COR-L47 (cell line): ENCODE data around the gene PLN.
A peak's percentile ranks its signal among the peaks of the same experiment; 100 is the strongest.

Experiments used
- DNase-seq: peaks from one replicate; lab custom pipeline; 2025; lab: John Stamatoyannopoulos, UW

The PLN gene

DNA sequence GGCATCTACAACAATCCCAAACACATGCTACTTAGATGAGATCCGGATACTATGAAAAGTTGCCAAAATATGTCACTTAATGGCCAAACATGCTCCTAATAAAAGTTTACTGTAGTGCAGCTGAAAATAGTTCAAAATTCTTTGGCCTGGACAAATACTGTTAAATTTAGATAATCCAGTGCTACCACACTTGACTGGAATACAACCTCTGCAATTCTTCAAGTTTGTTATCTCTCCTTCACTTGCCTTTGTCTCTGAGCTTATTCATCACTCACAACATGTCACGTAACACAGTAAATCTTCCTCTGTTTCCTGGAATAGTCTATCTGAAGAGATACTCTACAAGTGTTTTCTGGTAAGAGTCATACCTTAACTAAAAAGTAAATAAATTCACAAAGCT, 10.5 kb upstream of the PLN start:
- no peak for DNase-seq

DNA sequence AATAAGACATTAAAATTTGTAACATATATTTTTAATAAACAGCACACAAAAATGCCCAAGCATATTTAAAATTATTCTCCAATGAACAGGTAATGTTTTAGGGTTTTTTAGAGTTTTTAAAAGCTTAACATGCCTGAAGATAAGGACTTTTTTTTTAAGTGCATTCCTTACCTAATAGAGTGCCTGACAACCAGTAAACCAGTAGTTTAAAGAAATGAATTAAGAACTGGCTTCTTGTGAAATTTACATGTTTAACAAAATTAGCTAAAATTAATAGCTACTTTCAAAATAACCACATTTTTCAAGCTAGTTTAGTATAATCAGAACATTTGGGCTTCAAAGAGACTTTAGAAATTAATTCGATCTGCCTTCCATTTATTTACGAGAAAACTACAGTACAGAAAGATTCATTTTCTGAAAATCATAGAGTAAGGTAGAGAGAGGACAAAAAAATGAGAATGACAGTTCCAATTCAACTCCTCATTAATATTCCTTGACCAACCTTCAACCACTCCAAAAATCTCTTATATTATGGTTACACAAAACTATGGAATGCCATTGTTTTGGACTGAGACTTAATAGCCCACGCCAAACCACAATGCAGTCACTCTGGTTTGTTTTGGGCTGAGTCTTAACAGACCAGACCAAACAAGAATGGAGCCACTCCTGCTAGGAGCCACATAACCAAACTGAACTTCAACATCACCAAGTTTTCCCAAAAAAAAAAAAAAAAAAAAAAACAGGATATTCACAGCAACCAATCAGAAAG, 5.7 kb upstream of the PLN start:
- DNase-seq: no peak

DNA sequence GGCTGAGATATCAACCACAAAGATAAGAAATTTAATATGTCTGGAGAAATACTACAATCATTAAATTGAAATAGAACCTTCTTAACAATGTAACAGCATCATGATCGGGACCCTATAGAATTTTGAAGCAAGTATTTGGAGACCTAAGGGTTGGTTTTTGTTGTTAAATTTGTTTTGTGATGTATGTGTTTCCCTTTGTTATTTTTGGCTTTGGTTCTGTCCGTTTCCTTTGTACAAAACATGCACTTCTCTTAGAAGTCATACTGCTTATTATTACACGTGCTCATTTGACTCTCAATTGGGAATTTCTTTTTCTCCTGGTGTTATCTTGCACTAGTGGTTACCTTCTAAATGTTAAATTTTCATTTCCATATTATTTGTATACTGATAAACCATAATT, 4.0 kb upstream of the PLN start:
- DNase-seq: no peak

DNA sequence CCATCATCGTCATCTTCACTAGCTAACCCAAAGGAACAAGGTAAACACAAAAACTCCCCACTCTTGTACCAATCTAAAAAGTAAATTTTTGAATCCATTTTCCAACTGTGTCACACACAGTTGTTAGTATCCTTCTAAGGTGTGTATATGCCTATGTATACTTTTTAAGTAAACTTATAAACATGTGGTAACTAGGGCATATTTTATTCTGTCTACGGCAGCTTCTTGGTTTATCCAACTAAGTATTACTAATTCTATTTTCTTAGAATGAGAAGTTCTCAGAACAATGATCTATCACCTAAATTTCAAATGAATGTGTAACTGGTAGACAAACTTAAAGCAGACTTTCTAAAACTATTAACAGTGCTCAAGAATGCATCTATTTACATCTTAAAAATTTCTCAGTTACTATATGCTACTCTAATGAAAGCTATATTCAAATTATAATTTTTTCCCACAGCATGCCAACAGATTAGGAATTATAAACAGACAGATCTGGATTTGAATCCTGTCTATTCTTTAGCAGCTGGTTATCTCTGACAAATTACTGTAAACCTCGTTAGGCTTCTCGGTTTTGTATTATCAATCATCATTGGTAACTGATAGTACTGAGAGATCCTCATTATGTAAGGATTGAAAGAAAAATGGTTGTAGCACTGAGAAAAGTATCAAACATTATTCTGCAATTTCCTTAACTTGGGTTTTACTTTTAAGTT, 1.8 kb upstream of the PLN start:
- DNase-seq: no peak

DNA sequence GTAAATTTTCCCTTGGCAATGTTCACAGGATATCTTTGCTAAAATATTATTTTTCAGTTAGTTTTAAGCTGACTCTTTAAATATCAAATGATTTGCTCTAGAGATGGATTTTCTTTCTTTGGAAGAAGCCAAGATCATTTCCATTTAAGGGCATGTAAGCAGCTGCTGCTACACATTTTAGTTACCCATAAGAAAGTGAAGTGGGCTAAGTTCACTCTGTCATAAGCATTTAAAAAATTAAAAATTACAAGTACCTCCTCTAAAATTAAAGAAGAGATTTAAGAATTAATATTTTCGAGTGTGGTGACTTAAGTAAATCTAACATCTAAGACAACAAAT, 1.2 kb upstream of the PLN start:
- DNase-seq: no peak

DNA sequence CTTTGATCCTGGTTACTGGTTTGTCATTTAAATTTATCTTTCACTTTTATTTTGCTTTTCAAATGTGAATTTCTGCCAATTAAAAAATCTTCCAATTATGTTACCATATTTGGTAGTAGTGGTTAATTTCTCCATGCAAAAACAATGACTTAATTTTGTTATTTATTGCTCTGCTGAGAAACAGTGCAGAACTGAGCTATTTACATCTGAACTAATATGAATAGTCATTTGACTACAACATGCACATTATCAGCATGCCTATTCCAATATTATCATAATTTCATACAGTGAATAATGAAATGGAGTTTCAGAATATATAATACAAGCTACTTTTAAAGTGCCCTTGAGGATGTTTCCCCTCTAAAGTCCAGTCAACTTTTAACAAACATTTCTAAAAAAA, 517 bp downstream of the PLN start:
- no peak for DNase-seq

DNA sequence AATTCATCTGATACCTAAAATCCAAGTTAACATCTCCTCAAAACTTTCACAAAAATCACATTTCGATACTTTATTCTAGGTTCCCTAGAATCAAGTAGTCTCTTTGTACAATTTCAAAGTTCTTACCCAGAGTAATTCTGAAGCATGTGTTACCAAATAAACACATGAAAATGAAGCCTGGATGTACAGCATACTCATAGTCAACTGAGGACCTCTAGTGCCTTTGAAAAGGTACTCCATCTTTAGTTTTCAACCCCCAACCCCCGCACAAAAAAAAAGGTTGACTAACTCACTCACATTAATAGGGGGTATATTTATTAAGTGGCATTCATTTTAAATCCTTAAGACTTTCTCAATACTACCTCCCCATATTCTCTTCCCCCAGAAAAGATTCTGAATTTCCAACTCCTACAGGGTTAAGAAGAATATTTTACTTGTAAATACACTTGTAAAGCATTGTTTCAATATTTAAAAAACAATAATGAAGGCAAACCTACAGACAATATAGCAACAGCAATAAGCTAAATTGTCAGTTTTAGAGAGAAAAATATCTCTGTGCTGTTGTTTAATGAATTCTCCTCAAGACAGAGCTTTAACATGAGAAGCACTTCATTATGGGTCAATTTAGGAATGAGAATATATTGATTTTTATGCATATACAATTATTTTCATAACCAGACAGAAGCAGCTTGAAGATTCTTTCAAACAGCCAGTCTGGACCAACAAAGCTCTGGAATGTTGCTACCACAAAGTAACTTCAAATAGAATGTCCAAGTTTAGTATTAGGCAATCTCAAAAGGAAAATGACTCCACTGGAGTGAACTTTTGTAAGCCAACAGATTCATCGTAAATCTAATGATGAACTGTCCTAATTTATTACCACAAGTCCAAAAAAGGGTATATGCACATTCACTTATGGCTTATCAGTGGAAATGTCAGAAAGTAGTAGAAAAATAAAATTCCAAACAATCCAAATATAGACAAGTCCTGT, 3.3 kb downstream of the PLN start:
- peak; percentile 41 for DNase-seq

DNA sequence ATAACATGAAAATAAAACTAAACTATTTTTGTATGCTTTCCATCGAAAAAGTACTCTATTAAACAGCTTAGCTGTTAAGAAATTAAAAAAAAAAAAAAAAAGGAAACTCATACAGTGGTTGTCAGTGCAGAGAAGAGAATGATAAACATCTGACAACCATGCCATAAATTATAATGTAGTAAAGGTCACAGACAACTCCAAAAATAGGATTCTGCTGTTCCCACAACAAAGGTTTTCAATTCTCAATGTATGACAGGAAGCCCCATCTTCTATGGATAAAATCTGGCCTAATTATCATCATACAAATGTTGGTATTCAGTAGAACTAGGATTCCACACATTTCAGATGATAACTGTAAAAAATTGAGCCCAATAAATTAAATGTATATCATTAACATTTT, 5.0 kb downstream of the PLN start:
- no peak for DNase-seq

DNA sequence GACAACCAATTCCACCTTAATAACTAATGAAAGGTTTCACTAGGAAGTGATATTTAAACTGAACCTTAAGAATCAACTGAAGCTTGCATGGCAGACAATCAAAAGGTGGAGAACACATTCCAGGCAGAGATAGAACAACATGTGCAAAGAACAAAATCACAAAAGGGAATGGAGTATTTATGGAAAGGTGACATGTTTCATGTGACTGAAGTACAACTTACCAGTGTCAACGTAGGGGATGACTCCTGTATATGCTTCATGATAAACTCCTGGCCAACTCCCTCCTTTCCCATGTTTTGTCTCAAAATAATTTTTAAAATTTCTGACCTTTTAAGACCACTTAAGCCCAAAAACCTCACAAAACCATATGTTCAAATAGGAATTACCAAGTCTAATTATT, 6.6 kb downstream of the PLN start:
- no peak for DNase-seq

DNA sequence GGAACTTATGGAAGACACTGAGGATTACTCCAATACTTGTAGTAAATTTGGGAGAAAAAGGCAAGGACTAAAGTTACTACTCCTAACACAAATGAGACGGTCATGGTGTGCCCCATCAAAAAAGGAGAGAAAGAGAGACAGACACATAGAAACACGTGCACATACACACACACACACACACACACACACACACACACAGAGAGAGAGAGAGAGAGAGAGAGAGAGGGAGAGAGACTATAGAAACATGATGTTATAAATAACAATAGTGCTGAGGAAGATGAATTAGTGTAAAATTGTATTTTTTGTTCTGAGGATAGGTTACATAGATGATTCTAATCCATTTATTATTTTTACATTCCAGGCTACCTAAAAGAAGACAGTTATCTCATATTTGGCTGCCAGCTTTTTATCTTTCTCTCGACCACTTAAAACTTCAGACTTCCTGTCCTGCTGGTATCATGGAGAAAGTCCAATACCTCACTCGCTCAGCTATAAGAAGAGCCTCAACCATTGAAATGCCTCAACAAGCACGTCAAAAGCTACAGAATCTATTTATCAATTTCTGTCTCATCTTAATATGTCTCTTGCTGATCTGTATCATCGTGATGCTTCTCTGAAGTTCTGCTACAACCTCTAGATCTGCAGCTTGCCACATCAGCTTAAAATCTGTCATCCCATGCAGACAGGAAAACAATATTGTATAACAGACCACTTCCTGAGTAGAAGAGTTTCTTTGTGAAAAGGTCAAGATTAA, 10.5 kb downstream of the PLN start:
- DNase-seq: no peak

DNA sequence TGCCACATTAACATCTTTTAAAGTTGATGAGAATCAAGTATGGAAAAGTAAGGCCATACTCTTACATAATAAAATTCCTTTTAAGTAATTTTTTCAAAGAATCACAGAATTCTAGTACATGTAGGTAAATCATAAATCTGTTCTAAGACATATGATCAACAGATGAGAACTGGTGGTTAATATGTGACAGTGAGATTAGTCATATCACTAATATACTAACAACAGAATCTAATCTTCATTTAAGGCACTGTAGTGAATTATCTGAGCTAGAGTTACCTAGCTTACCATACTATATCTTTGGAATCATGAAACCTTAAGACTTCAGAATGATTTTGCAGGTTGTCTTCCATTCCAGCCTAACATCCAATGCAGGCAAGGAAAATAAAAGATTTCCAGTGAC, 11.6 kb downstream of the PLN start:
- DNase-seq: no peak

DNA sequence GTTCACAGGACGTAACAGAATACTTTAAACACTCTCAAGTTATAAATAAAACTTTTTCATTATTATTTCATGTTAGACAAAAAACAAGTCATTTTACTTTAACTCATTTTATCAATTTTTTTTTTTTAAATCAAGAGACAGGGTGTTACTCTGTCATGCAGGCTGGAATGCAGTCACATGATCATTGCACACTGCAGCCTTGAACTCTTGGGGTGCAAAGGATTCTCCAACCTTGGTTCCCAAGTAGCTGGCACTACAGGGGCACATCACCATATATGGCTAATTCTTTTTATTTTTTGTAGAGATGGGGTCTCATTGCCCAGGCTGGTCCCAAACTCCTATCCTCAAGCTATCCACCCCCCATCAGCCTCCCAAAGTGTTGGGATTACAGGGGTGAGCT, 14.2 kb downstream of the PLN start:
- DNase-seq: no peak

DNA sequence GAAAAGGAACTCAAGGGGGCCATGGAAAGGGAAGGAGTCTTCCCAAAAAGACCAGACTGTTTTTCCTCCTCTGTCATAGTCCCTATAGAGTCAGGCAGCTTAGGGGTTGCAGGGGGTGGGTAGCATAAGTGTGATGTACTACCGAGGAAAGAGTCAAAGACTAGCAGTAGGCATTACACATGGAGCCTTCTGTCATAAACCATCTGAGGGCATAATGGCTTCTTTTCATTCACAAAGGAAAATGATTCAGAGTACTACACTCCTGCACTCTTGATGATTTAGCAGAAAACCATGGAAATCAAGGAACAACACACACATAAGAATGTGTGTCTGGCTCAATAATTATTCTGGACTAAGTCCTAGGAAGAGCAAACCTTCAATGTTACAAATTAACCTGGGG, 14.9 kb downstream of the PLN start:
- DNase-seq: no peak

DNA sequence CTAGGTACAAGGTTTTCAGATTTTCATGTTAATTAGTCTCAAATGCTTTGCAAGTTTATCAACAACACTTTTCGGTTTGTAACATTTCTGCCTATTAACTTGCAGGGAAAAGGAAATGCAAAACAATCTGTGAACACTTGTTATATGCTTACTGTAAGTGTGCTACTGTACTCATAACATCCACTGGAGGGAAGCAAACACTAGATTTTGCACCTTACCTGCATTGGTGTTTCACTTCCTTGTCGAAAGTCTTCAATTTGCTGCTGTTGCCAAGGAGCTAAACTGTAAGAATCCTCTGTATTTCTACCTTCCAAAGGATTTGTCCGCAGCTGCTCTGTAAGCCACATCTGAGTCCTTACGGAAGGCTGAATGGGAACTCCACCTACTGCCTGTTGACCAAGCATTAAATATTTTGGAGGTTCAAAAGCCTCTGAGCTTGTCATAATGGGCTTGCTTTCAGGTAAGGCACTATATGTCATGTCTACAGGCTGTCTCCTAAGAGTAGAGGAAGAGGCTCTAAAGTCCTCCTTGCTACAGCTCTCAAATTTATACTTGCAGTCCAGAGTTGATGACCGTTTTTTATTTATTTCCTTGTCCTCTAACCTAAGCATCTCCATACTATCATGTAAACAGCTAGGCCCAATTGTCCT, 17.3 kb downstream of the PLN start:
- no peak for DNase-seq

DNA sequence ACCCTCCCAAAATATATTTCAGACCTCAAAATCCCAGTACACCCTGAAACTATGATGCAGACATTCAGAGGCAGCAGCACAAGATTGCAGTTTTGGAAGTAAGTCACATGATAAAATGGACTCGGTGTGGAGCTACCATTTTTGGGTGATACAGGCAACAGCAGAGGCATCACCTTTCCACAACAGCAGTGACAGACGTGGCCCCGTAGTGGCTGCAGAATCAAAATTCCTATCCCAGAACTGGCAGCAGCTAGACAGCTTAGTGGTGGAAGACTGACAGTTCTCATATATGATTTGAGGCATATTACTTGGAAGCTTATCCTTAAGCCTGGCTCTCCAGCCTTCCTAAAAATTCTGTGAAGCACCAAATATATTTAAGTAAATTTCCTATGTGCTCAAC, 19.9 kb downstream of the PLN start:
- no peak for DNase-seq

DNA sequence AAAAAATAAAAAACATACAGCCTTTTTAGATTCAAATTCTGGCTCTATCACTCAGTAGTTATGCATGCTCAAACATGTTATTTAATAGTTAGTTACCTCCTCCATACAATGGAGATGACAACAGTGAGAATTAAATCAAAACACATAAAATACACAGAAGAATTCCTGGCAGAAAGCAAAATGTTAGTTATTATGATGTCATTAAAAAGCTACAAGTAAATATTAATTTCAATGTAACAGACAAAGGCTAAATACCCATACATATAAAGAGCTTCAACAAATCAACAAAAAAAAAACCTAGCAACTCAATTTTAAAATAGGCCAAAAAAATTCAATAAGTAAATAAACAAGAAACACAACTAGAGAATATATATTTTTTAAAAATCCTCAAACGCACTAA, 21.4 kb downstream of the PLN start:
- no peak for DNase-seq

DNA sequence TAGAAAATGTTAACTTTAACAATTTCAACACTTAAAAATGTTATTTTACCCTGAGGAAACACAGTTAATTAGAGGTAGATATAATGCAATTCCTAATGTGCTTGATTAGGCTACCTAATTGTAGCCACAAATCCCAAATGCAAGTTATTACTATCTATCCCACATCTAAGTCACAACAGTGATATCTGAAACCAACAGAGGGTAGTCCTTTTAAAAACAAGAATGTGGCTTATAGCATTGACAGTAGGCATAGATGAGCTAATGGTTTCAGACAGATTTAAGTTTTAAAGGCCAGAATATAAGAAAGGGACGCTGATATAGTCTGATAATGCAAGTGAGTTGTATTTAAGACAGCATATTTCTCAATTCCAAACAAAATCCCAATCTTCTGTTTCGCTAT, 23.0 kb downstream of the PLN start:
- DNase-seq: no peak

DNA sequence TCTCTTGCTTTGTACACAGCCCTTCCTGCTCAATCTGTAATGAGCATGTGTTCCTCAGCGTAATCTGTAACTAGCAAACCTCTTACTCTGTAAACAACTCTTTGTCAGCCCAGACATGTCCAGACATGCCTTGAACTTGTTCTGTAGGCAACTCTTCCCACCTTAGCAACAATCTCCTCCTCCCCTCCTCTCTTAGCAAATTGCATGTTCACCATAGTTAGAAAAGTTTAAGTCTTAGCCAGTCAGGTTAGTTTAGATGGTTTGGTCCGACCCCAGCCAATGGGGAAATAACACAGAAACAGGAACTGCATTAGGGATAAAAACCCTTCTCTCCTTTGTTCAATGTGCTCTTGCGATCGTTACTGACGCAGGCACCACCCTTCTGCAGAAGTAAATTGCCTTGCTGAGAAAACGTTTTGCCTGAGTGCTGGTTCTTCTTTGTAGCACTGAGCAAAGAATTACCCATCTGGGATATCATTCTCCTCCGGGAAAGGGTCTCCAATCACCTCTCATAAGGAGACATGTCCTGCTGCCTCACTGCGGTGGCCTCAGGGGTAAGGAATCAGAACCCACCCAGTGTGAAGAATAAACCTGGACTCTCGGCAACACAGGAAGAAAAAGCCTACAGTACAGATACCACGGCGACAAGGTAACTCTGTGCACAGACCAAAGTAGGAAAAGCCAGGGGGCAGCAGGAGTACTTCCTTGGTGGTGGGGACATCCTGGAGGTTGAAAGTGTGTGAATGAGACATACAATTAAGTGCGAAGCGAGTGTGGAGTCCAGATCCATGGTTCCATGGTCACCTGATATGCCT, 26.2 kb downstream of the PLN start:
- DNase-seq: no peak

DNA sequence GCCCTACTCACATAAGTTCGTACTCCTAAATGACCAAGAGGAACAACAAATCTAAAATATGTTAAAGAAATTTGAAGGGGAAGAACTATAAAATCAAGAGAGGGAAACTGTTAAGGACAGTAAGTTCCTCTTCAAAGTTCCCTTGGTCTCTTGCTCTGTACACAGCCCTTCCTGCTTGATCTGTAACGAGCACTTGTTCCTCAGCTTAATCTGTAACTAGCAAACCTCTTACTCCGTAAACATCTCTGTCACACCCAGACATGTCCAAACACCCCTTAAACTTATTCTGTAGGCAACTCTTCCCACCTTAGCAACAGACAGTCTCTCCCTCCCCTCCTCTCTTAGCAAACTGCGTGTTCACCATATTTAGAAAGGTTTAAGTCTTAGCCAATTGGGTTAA, 29.9 kb downstream of the PLN start:
- no peak for DNase-seq

DNA sequence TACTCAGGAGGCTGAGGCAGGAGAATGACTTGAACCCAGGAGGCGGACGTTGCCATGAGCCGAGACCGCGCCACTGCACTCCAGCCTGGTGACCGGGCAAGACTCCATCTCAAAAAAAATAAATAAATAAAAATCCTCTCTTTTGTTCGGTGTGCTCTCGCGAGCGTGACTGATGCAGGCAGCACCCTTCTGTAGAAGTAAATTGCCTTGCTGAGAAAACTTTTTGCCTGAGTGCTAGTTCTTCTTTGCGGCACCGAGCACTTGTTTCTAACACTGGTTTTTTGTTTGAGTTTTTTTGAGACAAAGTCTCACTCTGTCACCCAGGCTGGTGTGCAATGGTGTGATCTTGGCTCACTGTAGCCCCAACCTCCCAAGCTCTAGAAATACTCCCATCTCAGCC, 30.5 kb downstream of the PLN start:
- DNase-seq: no peak

DNA sequence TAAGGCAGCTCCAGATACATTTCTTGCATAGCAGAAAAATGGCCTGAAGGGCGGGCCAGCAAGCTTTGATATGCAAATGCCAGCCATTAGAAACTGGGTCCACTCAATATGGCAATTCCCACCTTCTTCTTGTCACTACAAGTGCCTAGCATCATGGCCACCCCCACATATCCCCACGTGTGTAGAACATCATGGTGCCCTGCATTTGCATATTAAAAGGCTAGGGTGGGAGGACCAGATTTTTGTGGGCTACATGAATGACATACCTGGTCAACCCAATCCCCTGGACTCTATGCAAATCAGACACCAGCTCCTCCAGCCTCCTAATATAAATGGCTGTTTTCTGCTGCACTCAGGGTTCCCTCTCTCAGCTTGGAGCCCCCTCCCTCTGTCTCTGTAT, 31.7 kb downstream of the PLN start:
- no peak for DNase-seq
